Cardiac fibroblast (primary cell): Measurements from ENCODE around the gene ALOX5.

ENCODE experiments used
- DNase-seq, 2 donors: peaks; one replicate each; pipeline versions ENCODE4 v3.0.0 to v3.0.0-alpha.2; 2010; ENCODE audit warnings: low read depth in 2 of 2
- H3K4me3 ChIP-seq, 2 donors: replicated peaks in 1 of 2; 1 replicate in 1 of 2; 2 replicates in 1 of 2; pipeline ENCODE4 v1.5.1; 2011; ENCODE audit warnings: low read depth in 2 of 2, low read length in 2 of 2, mild to moderate bottlenecking in 2 of 2, moderate library complexity in 1 of 2
- CTCF ChIP-seq: IDR thresholded peaks from one replicate; pipeline ENCODE4 v1.5.1; 2011; ENCODE audit warnings: low read depth, mild to moderate bottlenecking, low read length, inconsistent platforms

ALOX5 gene

GRCh38 chr10:45442251-45442650 is 68.2 kb downstream of the ALOX5 start:
- no peak overlapping the region for H3K4me3 ChIP-seq
- TF ChIP-seq CTCF, result no peak

GRCh38 chr10:45442662-45443061 is 68.6 kb downstream of the ALOX5 start:
- no peak for TF ChIP-seq CTCF
- no peak for DNase-seq
- H3K4me3 ChIP-seq, result no peak overlapping the region

More at GRCh38 chr10:45442251-45442650, 68.2 kb downstream of the ALOX5 start:
- no peak for DNase-seq

GRCh38 chr10:45443101-45444009 is 69.3 kb downstream of the ALOX5 start:
- no peak overlapping the region for H3K4me3 ChIP-seq
- no peak for DNase-seq
- no peak for TF ChIP-seq CTCF

GRCh38 chr10:45444022-45444421 is 70.0 kb downstream of the ALOX5 start:
- no peak for DNase-seq
- no peak for TF ChIP-seq CTCF
- no peak overlapping the region for H3K4me3 ChIP-seq

GRCh38 chr10:45444976-45445898 is 71.2 kb downstream of the ALOX5 start:
- DNase-seq, result no peak
- H3K4me3 ChIP-seq, result no peak overlapping the region
- no peak for TF ChIP-seq CTCF

- H3K4me3 ChIP-seq, result no peak overlapping the region
- no peak for DNase-seq
- TF ChIP-seq CTCF, result no peak
These were observed 72.8 kb downstream of the ALOX5 start for GRCh38 chr10:45446858-45447257.
